ENCODE measurements around the gene MYH7. TPM values are rescaled to one million over a fixed set of nuclear protein-coding genes. Genes with fewer than 3 reads are reported as not detected.

MYH7 gene
- total RNA-seq, 1 donor from 2014 or later = not detected

GRCh38 chr14:23436327-23437132, 1.1 kb upstream of the MYH7 start:
- Mint-ChIP-seq H3K9me3 (ENCODE audit: unreplicated experiment) (peaks cover 5% of the 10 kb centered on the region), H3K36me3 (ENCODE audit: low read depth, unreplicated experiment) (no peaks in the 10 kb centered on the region), H3K27me3 (ENCODE audit: low read depth, unreplicated experiment) (peaks cover 24% of the 10 kb centered on the region), H3K4me3 (ENCODE audit: unreplicated experiment) (no peak overlapping the region), H3K27ac (ENCODE audit: unreplicated experiment) (no peak overlapping the region), H3K4me1 (ENCODE audit: low read depth, unreplicated experiment) (peaks cover 18% of the 10 kb centered on the region)
- FAIRE-seq = no peak
- DNase-seq (ENCODE audit: low read depth) = no peak
- Histone ChIP-seq H3K27ac (ENCODE audit: low read depth, low read length) (no peak overlapping the region), H2AFZ (ENCODE audit: low read depth, low read length) (no peak overlapping the region), H4K20me1 (ENCODE audit: insufficient read depth, low read length) (no peaks in the 10 kb centered on the region), H3K4me3 (ENCODE audit: insufficient read depth, low read depth, low read length) (no peak overlapping the region), H3K79me2 (ENCODE audit: insufficient read depth, low read length) (no peaks in the 10 kb centered on the region), H3K9ac (ENCODE audit: low read length) (no peak overlapping the region), H3K4me2 (ENCODE audit: low read length) (no peak overlapping the region), H3K4me1 (ENCODE audit: insufficient read depth, low read length) (no peaks in the 10 kb centered on the region), H3K36me3 (ENCODE audit: insufficient read depth, low read length) (no peaks in the 10 kb centered on the region), H3K9me3 (ENCODE audit: insufficient read depth, low read depth, low read length) (no peaks in the 10 kb centered on the region), H3K27me3 (ENCODE audit: insufficient read depth, low read length) (peaks cover 4% of the 10 kb centered on the region)
- TF ChIP-seq CTCF (IDR thresholded peaks at IDR 0.05; ENCODE audit: insufficient read depth, low read depth, low read length) (no peak), EZH2 (IDR thresholded peaks at IDR 0.05; ENCODE audit: insufficient read depth, low read length) (no peak)

GRCh38 chr14:23434488-23435222, 805 bp downstream of the MYH7 start:
- H3K36me3 ChIP-seq (ENCODE audit: insufficient read depth, low read length) = no peaks in the 10 kb centered on the region
- Mint-ChIP-seq H3K27me3 (ENCODE audit: low read depth, unreplicated experiment) (peaks cover 30% of the 10 kb centered on the region), H3K9me3 (ENCODE audit: unreplicated experiment) (peaks cover 5% of the 10 kb centered on the region), H3K4me1 (ENCODE audit: low read depth, unreplicated experiment) (peaks cover 24% of the 10 kb centered on the region), H3K27ac (ENCODE audit: unreplicated experiment) (no peak overlapping the region), H3K4me3 (ENCODE audit: unreplicated experiment) (no peak overlapping the region), H3K36me3 (ENCODE audit: low read depth, unreplicated experiment) (no peaks in the 10 kb centered on the region)
- H3K9ac ChIP-seq (ENCODE audit: low read length) = no peak overlapping the region
- FAIRE-seq (no peak), DNase-seq (ENCODE audit: low read depth) (no peak)
- no peaks in the 10 kb centered on the region for H3K4me1 ChIP-seq (ENCODE audit: insufficient read depth, low read length)
- no peaks in the 10 kb centered on the region for H3K79me2 ChIP-seq (ENCODE audit: insufficient read depth, low read length)
- no peak overlapping the region for H3K4me2 ChIP-seq (ENCODE audit: low read length)
- H3K27ac ChIP-seq (ENCODE audit: low read depth, low read length) = no peak overlapping the region
- TF ChIP-seq CTCF (IDR thresholded peaks at IDR 0.05; ENCODE audit: insufficient read depth, low read depth, low read length) (no peak), EZH2 (IDR thresholded peaks at IDR 0.05; ENCODE audit: insufficient read depth, low read length) (no peak)
- H3K9me3 ChIP-seq (ENCODE audit: insufficient read depth, low read depth, low read length) = no peaks in the 10 kb centered on the region
- H4K20me1 ChIP-seq (ENCODE audit: insufficient read depth, low read length) = no peaks in the 10 kb centered on the region
- no peak overlapping the region for H3K4me3 ChIP-seq (ENCODE audit: insufficient read depth, low read depth, low read length)
- H3K27me3 ChIP-seq (ENCODE audit: insufficient read depth, low read length) = peaks cover 4% of the 10 kb centered on the region
- H2AFZ ChIP-seq (ENCODE audit: low read depth, low read length) = no peak overlapping the region

Data from astrocyte (in vitro differentiated cells and primary cell).